H7 (cell line): Measurements from ENCODE around the gene BSN. TPM values are rescaled to one million over a fixed set of nuclear protein-coding genes. Genes with fewer than 3 reads are reported as not detected.

Experiments
- DNase-seq: peaks from one replicate; pipeline ENCODE4 v3.0.0; 2012
- H3K27me3 ChIP-seq: 2 replicates; pipeline ENCODE4 v1.6.0; 2011; ENCODE audit warnings: mild to moderate bottlenecking, low read length; ENCODE audit not compliant: control insufficient read depth, insufficient read depth
- H3K36me3 ChIP-seq: replicated peaks from 2 replicates; pipeline ENCODE4 v1.5.1; 2011; ENCODE audit warnings: low read length; ENCODE audit not compliant: control insufficient read depth, insufficient read depth
- H3K4me3 ChIP-seq: 2 replicates; pipeline ENCODE4 v1.5.1; 2011; ENCODE audit warnings: low read depth, mild to moderate bottlenecking, control low read depth, low read length, moderate library complexity; ENCODE audit not compliant: insufficient read depth
- total RNA-seq: library from RNA; depleted of rRNA; stranded (reverse); fragments of >200 nt; shearing (Covaris generic); gene quantifications from 2 replicates; pipeline ENCODE4 v1.2.3, GENCODE V29; 2014

BSN gene
- total RNA-seq, 1 experiment from 2014 or later = 1.1 TPM

DNA sequence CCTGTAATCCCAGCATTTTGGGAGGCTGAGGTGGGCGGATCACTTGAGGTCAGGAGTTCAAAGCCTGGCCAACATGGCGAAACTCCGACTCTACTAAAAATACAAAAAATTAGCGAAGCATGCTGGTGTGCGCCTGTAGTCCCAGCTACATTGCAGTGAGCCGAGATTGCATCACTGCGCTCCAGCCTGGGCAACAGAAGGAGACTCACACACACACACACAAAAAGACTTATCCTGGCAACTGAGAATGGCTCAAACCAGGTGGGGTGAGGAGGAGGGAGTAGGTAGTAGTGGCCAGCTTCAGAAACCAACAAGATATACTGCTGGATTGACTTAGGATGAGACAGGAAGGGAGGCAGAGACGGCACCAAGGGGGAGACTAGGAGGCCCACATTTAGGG, 66.5 kb downstream of the BSN start:
- Histone ChIP-seq H3K36me3 (no peaks in the 10 kb centered on the region), H3K27me3 (no peaks in the 10 kb centered on the region; the same call in 1 of the 2 replicates), H3K4me3 (no peak overlapping the region)
- no peak for DNase-seq

DNA sequence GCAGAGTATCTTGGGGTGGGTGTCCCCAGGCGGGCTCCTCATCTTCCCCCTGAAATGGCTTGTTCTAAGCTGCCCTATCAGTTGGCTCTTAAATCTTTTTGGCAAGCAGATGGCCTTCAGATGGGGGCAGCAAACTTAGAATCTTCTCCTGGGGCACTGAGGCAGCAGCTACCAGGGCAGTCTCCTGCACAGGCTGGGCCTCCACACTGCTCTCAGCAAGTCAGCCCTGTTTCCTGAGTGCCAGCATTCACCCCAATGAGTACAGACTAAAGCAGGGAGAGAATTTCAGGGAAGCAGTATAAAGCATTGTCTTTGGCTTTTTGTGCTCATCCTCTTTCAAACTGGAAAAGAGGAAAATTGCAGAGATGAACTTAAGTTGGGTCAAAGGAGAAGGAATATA, 68.8 kb downstream of the BSN start:
- Histone ChIP-seq H3K4me3 (no peak overlapping the region), H3K36me3 (no peaks in the 10 kb centered on the region), H3K27me3 (no peaks in the 10 kb centered on the region; the same call in 1 of the 2 replicates)
- DNase-seq = no peak

DNA sequence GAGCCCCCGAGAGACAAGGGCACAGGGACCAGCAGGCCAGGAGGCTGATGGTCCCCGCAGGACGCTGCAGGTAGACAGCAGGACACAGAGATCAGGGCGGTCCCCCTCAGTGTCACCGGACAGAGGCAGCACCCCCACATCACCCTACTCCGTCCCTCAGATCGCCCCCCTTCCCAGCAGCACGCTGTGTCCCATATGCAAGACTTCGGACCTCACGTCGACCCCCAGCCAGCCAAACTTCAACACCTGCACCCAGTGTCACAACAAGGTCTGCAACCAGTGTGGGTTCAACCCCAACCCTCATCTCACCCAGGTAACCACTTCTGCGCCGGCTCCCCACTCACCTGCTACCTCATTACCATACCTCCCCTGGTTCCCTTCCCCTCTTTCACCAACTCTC, 70.8 kb downstream of the BSN start:
- no peaks in the 10 kb centered on the region for H3K36me3 ChIP-seq
- H3K4me3 ChIP-seq = no peak overlapping the region
- DNase-seq = no peak
- no peaks in the 10 kb centered on the region; the same call in 1 of the 2 replicates for H3K27me3 ChIP-seq

DNA sequence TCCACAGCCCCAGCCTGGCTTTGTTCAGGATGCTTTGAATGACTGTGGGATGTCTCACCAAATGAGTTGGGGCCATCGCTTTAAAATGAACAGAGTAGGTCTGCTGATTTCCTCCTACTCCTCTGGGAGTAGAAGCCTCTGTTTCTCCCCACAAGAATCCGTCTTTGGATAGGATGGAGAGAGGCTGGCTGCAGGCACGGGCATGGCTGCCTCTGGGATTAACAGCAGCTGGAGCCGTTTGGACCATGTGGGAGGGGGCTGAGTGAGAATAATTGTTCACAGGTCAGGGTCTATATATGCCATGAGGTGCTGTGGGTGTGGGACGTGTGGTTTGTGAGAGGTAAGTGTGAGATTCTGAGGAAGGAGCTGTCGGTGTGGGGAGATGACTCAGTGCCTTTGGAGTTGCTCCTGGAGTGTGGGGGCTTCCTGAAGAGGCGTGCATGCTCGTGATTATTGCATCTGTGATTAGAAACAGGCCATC, 71.9 kb downstream of the BSN start:
- Histone ChIP-seq H3K4me3 (no peak overlapping the region), H3K36me3 (no peaks in the 10 kb centered on the region), H3K27me3 (no peaks in the 10 kb centered on the region; the same call in 1 of the 2 replicates)
- DNase-seq = no peak

DNA sequence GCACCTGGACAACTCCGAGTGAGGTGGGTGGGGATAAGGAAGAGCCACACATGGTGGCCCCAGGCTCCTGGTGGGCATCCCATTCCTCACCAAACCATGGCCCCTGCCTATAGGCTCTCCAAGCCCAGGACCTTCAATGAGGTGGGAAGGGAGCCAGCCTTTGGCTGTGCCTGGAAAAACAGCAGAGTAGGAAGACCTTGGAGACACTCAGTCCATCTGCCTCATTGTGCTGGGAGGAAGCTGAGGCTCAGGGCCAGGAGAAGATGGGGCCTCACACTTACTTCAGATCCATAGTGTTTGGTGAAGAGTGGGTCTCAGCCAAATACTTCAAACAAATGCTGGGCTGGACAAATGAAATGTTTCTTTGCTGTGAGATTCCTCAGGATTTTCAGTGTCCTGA, 72.5 kb downstream of the BSN start:
- H3K4me3 ChIP-seq = no peak overlapping the region
- no peak for DNase-seq
- H3K27me3 ChIP-seq = no peaks in the 10 kb centered on the region
- H3K36me3 ChIP-seq = no peaks in the 10 kb centered on the region

DNA sequence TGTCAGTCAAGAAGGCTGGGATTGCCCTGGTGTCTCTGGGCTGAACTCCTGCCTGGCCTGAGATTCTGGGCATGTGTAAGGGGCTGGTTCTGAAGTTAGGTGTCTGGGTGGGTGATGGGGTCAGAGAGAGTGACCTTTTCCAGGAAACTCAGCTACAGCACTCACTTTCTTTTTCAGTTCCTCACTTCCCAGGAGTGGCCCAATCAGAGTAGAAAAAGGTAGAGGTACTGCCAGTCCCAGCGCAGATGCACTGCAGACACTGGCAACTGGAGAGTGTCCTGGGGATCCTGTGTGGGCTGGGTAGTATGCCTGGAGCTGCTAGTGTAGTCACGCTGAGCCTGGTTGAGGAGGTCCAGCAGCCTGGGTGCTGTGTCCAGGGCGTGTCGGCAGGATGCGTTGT, 73.4 kb downstream of the BSN start:
- DNase-seq = no peak
- Histone ChIP-seq H3K27me3 (no peaks in the 10 kb centered on the region), H3K4me3 (no peak overlapping the region), H3K36me3 (no peaks in the 10 kb centered on the region)

DNA sequence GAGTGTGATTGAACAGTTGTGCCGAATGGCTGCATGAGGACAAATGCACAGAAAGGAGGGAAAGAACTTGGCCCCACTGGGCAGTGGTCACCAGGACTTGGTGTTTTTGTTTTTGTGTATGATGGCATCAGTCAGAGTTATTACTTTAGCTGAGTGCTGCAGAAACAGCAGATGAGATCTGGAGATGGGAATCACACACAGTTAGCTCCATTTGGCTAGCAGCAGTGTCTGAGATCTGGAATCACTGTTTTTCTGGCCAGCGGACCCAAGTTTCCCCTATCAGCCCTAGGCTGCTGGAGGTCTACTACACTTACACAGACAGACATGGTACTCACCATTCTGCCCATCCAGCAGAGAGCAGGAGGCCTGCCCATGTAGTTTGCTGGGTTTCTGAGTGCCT, 74.0 kb downstream of the BSN start:
- Histone ChIP-seq H3K4me3 (no peak overlapping the region), H3K27me3 (no peaks in the 10 kb centered on the region), H3K36me3 (no peaks in the 10 kb centered on the region)
- DNase-seq = no peak

DNA sequence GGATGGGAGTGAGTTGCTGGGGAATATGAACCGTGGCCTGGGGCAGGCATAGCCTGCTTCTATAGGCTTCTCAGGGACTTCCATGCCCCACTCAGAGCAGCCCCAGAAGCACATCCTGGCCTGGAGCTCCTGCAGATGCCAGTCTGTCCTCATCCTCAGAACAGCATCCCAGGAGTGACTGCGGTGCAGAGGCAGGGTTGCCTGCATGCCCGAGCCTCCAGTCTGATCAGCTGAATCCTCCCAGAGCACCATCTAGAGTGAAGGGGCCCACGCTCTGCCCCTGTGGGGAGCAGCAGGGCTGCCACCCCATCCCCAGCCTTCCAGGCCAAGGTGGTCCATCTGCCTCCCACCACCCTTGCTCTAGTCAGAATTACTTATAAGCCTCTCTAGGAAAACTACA, 75.2 kb downstream of the BSN start:
- Histone ChIP-seq H3K36me3 (no peaks in the 10 kb centered on the region), H3K27me3 (no peaks in the 10 kb centered on the region), H3K4me3 (no peak overlapping the region)
- no peak for DNase-seq

DNA sequence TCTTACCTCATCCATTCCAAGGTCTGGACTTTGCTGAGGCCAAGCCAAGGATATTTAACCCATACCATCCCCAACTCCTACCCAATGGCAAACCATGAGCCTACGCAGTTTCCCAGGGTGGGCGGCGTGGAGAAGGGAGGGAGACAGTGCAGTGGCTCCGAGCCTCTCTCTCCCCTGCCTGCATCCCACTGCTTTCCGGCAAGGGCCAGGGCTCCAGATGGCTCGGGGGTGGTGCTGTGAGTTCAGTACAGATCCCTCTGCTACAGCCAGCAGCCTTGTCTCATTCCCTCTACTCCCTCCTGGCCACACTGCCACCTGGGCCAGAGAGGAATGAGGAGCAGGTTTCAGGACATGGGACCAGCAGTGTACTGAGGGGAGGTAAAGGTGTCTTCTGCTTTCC, 75.6 kb downstream of the BSN start:
- Histone ChIP-seq H3K36me3 (no peaks in the 10 kb centered on the region), H3K4me3 (no peak overlapping the region), H3K27me3 (no peaks in the 10 kb centered on the region)
- no peak for DNase-seq

DNA sequence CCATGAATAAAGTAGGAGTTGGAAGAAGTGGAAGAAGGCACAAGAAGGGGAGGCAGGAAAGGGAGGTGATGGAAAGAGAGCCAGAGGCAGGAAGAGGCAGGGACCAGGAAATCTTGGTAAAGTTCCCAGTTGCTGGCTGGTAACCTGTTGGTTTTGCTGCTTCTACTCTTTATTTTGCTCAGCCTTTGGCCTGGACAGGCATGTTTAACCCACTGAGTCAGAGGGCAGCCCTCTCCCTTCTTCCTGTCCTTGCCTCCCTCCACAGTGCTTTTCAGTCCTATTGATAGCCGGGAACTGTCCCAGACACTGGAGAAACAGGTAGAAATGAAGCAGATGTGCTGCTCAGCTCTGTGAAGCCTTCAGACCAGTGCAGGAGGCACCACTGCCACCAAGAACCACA, 76.5 kb downstream of the BSN start:
- no peaks in the 10 kb centered on the region for H3K27me3 ChIP-seq
- no peak for DNase-seq
- H3K36me3 ChIP-seq = no peaks in the 10 kb centered on the region
- H3K4me3 ChIP-seq = no peak overlapping the region

DNA sequence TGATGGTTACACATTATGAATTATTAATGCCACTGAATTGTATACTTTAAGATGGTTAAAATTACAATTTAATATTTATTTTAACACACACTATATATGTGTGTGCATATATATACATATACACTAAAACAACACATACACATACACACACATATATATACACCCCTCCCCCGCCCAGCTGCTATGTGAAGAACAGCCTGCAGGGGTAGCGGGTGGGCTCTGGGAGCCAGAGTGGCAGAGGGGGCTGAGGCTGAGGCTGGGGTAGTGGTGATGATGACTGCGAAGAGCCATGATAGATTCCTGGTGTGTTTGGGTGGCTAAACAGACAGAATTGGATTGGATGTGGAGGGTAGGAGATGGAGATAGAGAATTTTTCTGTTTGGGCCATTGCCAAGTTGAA, 80.5 kb downstream of the BSN start:
- Histone ChIP-seq H3K36me3 (no peaks in the 10 kb centered on the region), H3K4me3 (no peak overlapping the region), H3K27me3 (no peaks in the 10 kb centered on the region)
- peak; percentile 59 for DNase-seq

DNA sequence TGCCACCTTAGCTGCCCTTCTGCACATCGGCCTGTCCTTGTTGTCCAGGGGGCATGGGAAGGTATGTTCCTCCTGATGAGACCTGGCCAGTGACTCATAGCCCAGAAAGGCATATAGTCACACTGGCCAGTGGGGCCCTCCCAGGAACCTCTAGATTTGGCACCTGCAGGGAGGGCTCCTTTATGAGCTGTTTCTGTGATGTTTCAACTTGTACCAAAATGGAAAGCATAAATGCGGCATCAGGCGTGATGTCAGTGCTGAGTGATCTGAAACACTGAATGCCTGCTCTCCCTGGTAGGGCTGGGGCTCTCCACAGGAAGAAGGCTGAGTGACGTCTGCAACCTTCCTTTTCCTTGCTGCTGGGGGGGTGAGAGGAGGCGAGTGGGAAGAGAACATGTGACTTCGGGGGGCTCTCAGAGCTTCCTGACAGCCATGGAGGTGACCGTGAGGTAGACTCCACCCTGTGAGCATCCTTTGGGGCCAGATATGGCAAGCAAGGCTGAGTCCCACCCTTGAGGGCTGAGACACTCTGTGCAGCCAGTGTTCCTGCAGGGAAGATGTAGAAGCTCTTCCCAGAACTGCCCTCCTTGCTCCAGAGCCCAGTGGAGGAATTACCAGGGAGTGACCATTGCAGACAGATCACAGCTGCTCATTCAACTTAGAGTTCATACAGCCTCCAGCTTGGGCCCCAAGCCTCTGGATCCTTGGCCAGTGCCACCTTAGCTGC, 82.8 kb downstream of the BSN start:
- Histone ChIP-seq H3K27me3 (no peaks in the 10 kb centered on the region), H3K36me3 (no peaks in the 10 kb centered on the region), H3K4me3 (no peak overlapping the region)
- DNase-seq = no peak

DNA sequence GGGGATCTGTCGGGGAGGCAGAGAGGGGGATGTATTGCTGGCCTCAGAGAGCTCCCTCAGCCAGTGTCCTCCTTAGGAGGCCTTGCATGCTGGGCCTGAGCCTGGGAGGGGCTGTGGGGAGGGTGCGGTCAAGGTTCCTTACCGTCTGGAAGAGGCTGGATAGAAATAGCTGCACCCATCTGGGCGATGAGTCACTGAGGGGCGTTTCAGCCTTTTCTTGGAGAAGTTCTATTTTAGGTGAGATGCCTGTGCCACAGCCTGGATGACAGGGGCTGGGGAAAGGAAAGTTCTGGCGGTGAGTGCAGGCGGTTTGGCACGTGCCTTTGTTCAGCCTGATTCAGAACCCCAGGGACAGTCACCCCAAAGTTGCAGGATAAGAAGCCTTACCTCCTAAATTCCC, 84.2 kb downstream of the BSN start:
- no peaks in the 10 kb centered on the region for H3K36me3 ChIP-seq
- H3K27me3 ChIP-seq = no peaks in the 10 kb centered on the region
- no peak for DNase-seq
- H3K4me3 ChIP-seq = no peak overlapping the region

DNA sequence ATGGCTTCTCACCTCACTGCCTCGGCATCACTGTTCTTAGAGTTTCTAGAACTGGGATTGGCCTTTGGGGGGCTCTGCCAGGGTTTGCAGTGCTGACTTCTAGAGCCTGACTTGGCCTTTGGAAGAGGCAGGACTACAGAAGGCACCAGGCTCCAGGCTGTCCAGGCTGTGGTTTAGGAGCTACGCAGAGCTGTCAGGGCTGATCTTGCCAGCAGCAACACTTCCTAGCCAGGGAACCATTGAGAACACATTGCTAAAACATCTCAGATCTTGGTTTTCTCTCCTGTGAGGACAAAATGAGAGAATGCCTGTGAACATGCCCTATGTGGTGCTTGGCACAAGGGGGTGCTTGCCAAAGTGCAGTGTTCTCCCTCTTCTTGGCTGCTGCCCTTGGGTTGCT, 85.3 kb downstream of the BSN start:
- Histone ChIP-seq H3K4me3 (no peak overlapping the region), H3K27me3 (no peaks in the 10 kb centered on the region), H3K36me3 (no peaks in the 10 kb centered on the region)
- no peak for DNase-seq

DNA sequence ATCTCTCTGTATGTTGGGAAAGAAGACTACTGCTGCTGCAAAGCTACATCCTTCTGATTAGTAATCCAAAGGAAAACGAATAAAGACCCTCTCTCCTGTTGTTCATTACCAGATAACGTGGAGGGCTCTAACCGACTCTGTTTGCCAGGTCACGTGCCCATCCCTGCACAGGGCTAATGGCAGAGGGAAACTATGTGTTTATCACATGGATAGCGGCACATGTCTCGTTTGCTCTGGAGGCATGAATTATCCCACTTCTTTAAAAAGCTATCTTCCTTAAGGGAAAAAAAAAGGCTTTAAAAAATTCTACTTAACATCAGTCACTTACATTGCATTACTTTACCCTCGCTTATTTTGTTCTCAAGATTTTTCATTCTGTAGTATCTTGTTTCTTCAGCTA, 87.0 kb downstream of the BSN start:
- Histone ChIP-seq H3K36me3 (no peaks in the 10 kb centered on the region), H3K27me3 (no peaks in the 10 kb centered on the region), H3K4me3 (no peak overlapping the region)
- no peak for DNase-seq
